NCI-H446 (cell line): Measurements from ENCODE around the gene KLHL40.
A peak's percentile ranks its signal among the peaks of the same experiment; 100 is the strongest.

Experiments used
- DNase-seq, 2 experiments: peaks; one replicate each; lab custom pipeline; 2025; lab: John Stamatoyannopoulos, UW

The KLHL40 gene

DNA sequence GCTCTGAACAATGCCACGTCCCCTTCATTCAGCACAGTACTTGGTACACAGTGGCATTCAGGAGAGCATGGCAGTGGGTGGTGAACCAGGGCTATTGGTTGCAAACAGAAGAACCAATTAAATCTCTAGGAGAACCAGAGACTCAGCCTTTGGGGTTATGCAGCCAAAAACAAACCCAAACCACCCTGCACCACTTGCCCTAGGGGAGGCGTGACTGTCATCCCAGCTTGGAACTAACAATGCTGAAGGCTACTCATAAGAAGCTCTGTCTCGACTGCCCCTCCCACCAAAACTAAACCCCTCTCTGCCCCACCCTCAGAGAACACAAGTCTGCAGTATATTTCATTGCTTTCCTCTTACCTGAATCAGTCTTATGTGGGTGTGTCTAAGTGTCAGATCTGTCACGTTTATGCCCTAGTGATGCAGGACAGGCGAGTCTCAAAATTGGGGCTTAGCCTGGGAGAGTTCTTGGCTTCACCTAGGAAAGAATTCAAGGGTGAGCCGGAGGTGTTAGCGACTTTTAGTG lies 15.2 kb upstream of the KLHL40 start:
- no peak for DNase-seq

DNA sequence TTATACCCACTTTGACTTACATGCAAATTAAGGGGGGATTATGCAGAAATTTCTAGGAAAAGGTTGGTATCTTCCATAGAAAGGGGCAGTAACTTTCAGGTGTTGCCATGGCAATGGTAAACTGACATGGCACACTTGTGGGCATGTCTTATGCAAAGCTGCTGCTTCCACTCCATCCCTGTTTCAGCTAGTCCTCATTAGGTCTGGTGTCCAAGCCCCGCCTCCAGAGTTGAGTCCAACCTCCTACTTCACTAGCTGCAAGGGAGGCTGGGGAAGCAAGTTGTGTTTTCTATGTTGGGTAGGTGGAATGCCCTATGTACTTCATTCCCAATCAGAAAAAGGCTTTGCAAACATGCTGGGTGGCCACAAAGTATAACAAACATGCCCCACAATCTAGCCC lies 14.7 kb upstream of the KLHL40 start:
- no peak for DNase-seq

DNA sequence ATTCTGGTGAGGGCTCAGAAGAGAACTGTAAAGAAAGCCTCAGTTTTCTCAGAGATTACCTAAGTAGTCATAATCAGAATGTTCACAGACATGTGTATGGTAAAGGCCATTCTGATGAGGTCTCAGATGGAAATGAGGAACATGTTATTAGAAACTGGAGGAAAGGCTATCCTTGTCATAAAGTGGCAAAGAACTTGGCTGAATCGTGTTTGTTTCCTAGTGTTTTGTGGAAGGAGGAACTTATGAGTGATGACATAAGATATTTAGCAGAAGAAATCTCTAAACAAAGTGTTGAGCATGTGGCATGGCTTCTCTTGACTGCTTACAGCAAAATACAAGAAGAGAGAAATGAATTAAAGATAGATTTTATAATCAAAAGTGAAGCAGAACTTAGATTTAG lies 12.8 kb upstream of the KLHL40 start:
- no peak for DNase-seq

DNA sequence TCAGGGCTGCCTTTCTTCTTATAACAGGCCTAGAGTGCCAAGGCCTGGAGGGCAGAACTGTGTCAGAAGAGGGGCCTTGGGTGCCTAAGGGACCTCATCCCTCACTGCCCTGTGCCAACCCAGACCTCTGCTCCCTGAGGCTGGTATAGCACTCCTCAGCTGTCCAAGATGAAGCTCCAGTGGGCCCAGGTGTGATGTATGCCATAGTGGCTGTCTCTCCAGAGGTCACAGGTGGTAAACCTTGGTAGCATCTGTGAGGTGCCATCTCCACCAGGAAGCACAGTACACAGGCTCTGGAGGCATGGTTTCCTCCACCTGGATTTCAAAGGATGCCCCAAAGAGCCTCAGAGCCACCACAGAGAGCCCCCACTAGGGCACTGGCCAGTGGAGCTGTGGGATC lies 12.3 kb upstream of the KLHL40 start:
- no peak for DNase-seq

DNA sequence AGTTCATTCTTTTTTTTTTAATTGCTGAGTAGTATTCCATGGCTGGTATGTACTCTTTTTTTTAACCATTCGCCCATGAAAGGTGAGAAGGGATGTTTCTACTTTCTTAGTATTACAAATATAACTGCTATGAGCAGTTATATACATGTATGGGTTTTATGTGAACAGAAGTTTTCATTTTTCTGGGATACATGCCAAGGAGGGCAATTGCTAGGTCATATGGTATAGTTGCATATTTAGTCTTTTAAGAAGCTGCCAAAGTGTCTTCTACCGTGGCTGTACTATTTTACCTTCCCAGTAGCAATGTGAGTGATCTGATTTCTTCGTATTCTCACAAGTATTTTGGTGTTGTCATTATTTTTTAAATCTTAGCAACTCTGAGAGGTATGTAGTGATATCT lies 11.2 kb upstream of the KLHL40 start:
- peak; percentile 33 to 65 for DNase-seq

DNA sequence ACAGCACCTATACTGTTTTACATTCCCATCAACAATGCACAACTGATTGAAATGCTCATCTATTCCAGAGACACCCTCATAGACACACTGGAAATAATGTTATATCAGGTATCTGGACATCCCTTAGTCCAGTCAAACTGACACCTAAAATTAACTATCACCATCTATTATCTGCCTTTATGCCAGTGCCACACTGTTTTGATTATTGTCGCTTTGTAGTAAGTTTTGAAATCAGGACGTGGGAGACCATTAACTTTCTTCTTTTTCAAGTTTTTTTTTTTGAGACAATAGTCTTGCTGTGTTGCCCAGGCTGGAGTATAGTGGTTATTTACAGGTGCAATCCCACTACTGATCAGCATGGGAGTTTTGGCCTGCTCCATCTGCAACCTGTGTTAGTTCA lies 9.4 kb upstream of the KLHL40 start:
- DNase-seq = no peak

DNA sequence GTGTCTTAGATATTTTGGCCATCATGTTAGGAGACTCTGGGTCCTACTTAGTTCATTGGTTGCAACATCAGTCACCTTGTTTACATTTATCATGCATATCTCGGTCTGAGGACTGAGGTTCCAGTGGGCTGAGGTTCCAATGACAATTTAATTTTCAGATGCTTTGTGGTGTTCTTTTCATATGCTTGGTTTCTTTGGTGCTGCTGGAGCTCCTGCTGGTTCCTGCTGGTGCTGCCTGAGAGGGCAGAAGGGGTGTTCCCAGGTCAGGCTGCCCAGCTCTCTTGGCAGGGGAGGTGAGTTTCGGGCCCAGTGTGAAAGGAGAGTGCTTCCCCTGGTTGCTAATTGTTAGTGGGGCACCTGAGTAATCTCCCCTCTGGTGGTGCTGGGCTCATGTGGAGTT lies 6.9 kb upstream of the KLHL40 start:
- DNase-seq = no peak

DNA sequence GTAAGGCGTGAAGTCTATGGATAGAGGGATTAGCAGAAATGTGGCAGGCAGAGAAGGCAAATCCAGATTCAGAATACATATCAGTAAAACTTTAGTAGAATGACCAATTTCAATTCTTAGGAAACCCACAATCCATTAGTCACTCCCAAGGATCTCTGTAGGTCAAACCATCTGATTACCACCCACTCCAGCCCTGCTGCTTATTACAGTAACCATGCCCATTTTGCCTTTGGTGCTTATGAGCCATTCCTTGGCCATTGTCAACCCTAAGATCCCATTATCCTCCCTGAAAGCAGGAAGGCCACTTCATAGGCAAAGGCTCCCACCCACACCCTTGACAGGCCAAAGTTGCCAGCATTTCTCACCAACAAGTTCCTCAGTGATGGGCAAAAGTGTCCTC lies 5.1 kb upstream of the KLHL40 start:
- DNase-seq = no peak

DNA sequence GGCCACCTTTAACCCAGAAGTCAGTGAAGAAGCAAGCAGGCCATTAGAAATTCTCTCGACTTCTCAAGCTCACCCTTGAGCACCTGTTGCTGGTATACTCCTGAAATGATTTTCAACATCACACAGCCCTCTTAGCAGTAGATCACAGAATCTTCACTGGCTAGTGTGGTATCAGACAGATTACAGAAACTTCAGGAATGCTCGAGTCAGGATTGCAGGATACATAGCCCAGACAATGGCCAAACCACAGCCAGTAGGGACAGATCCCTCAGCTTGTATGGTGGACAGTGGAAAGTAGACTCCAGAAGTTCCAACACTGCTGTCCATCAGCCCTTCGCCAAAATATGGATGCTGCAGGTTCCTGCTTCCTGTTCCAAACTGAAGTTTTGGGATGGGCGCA lies 4.5 kb upstream of the KLHL40 start:
- DNase-seq = no peak

DNA sequence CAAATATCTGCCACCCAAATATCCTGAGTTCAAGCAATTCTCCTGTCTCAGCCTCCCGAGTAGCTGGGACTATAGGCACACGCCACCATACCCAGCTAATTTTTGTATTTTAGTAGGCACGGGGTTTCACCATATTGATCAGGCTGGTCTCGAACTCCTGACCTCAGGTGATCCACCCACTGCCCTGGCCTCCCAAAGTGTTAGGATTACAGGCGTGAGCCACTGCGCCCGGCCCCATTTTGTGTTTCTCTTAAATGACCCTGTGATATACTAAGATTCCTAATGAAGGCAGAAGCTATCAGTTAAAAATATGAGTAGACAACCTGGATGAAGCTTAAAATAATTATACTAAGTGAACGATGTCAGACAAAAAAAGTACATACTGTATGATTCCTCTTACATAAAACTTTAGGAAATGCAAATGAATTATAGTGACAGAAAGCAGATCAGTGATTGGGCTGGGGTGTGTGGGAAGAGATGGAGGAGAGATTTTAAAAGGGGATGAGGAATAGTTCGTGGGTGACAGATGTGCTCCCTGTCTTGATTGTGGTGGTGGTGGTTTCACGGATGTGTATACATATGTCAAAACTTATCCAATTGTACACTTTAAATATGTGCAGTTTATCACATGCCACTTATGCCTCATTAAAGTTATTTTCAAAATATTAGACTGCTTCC lies 3.8 kb upstream of the KLHL40 start:
- no peak for DNase-seq

DNA sequence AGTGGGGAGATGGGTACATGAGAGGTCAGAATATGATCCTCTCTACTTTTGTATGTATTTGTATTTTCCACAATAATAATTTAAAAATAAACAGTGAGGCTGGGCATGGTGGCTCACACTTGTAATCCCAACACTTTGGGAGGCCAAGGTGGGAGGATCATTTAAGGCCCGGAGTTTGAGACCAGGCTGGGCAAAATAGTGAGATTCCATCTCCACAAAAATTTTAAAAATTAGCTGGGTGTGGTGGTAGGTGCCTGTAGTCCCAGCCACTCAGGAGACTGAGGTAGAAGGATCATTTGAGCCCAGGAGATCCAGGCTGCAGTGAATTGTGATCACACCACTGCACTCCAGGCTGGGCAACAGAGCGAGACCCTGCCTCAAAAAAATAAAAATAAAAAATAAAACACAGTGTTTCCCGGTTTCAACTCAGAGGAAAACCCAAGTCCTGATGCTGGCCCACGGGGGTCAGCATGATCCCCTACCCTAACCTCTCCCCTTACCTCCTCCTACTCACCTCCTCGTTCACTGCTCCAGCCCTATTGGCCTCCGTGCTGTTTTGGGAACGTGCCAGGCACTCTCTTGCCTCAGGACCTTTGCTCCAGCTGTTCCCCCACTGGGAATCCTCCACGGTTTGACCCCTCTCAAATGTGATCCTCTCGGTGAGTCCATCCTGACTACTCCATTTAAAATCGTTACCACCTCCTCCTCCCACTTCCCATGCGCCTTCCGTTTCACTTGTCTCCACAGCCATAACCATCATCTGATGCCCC lies 2.9 kb upstream of the KLHL40 start:
- DNase-seq = no peak

DNA sequence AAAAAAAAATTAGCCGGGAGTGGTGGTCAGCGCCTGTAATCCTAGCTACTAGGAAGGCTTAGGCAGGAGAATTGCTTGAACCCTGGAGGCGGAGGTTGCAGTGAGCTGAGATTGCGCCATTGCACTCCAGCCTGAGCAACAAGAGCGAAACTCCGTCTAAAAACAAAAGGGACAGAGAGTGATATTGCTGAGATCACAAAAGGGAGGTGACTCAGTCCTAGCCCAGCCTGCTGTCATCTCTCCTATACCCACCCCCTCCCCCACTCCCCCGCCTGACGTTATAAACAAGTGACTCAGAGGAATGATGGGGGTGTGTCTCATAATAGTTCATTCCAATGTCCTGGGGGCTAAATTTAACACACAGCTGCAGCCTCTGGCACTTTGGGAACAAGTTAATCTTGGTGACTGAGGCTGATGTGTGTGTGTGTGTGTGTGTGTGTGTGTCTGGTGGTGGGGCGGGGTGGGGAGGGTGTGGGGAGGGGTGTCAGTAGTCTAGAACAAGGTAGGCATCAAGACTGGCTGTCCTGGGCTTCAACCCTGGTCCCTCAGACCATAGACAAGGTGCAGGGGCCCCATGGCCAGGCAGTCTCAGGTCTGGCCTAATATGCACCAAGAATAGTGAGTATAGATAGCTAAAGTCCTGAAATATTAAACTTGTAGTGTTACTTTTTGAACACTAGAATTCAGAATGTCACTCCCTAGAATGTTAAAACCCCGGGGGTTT lies 1.3 kb upstream of the KLHL40 start:
- no peak for DNase-seq

DNA sequence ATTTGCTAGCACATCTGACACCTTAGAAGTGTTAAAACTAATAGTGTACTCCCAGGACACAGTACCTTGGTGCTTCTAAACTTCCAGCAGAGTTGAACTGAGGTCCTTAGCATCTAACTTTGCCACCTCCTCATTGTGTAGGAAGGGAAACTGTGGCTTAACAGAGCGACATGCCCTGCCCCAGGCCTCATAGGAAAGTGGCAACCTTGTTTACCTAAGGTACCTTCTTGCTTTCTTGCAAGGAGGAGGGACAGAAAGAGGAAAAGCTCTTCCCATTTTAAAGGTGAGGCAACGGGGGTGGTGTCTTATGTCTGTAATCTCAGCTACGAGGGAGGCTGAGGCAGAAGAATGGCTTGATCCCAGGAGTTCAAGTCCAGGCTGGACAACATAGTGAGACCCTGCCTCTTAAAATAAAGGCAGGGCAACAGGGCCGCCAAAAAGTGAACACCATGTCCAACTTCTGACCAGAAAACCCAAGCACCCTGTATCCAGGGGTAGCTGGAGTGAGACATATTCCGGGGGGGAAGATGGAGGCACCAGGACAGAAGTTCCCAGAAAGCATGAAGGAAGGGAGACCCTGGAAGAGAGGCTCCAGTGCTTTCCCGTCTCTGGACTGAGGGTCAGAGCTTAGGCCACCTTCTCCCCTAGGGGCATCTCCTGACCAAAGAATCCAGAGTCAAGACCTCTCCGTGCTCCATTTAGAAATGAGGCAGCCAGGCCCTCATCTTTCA lies 540 bp upstream of the KLHL40 start:
- DNase-seq = no peak

DNA sequence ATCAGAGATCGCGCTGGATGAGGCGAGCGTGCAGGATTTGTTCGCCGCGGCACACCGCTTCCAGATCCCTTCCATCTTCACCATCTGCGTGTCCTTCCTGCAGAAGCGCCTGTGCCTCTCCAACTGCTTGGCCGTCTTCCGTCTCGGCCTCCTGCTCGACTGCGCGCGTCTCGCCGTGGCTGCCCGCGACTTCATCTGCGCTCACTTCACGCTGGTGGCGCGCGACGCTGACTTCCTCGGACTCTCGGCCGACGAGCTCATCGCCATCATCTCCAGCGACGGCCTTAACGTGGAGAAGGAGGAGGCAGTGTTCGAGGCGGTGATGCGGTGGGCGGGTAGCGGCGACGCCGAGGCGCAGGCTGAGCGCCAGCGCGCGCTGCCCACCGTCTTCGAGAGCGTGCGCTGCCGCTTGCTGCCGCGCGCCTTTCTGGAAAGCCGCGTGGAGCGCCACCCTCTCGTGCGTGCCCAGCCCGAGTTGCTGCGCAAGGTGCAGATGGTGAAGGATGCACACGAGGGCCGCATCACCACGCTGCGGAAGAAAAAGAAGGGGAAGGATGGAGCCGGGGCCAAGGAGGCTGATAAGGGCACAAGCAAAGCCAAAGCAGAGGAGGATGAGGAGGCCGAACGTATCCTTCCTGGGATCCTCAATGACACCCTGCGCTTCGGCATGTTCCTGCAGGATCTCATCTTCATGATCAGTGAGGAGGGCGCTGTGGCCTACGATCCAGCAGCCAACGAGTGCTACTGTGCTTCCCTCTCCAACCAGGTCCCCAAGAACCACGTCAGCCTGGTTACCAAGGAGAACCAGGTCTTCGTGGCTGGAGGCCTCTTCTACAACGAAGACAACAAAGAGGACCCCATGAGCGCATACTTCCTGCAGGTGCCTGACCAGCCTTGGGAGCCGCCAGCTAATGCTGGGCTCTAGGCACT lies 819 bp downstream of the KLHL40 start:
- DNase-seq = no peak

DNA sequence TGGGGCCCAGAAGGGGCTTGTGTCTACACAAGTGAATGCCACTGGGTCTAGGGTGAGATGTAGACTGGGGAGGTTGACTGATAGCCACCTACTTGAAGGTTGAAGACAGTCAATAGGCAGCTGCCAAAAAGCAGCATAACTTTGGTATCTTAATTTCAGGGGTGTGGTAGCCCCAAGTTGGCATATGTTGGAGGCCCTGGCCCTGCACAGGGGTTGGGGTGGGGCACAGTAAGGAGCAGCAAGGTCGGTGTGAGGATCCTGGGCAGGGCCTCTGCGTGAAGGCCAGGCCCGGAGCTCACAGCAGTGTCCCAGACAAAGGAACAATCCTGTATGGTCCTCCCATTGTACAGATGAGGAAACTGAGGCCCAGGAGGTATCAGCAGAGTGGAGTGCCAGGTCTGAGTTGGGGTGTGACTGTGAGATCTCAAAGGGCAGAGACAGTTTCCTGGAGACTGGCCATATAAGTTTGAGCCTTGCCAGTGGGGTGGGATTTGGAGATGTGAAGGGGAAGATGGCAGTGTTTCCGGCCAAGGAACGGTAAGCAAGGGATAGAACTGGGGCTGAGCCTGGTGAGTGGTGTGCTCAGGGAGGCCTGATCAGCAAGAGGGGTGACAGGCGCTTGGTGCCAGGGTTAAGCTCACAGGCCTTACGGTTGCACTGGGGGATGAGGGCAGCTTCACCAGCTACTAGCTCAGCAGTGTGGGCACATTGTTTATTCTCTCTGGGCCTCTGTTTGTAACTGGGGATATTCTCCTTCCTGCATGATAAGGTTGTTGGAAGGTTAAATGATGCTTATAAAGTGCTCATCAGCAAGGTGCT lies 1.7 kb downstream of the KLHL40 start:
- no peak for DNase-seq

DNA sequence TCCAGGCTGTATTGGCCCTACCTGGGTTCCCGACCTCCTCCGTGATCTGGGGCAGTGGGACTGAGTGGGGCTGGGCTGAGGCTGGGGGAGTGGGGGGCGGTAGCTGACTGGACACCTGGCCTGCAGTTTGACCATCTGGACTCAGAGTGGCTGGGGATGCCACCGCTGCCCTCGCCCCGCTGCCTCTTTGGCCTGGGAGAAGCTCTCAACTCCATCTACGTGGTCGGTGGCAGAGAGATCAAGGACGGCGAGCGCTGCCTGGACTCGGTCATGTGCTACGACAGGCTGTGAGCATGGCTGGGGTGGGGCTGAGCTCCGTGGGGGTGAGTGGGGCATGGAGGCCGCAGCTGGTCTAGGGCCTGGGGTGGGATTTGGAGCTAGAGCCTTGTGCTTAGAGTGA lies 2.7 kb downstream of the KLHL40 start:
- no peak for DNase-seq

DNA sequence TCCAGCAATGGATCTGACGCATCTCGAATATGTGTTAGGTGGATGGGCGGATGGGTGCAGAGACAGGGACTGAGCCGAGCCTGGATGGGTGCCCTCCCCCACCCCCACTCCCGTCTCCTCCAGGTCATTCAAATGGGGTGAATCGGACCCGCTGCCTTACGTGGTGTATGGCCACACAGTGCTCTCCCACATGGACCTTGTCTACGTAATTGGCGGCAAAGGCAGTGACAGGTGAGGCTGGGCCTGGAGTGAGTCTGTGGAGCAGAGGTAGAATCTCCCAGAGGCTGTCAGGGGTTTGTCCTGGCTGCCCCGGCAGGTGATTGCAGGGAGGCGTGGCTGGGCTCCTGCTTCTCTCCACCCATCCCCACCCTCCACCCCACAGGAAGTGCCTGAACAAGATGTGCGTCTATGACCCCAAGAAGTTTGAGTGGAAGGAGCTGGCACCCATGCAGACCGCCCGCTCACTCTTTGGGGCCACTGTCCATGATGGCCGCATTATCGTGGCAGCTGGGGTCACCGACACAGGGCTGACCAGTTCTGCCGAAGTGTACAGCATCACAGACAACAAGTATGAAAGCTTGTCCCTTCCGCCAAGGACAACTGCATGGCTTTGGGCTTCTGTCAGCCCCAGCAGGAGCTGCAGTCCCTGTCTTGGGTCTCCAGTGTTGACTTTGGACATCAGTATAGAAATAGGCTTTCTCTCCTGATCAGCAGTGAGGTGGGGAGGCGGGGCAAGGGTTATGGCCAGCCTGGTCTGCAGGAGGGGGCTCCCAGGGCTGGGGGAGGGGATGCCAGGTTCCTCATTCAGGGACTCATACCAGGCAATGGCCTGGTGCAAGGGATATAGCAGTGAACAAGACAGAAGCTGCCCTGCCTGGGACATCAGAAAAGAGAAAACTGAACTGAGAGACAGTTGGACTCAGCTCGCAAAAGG lies 3.4 kb downstream of the KLHL40 start:
- DNase-seq = no peak

DNA sequence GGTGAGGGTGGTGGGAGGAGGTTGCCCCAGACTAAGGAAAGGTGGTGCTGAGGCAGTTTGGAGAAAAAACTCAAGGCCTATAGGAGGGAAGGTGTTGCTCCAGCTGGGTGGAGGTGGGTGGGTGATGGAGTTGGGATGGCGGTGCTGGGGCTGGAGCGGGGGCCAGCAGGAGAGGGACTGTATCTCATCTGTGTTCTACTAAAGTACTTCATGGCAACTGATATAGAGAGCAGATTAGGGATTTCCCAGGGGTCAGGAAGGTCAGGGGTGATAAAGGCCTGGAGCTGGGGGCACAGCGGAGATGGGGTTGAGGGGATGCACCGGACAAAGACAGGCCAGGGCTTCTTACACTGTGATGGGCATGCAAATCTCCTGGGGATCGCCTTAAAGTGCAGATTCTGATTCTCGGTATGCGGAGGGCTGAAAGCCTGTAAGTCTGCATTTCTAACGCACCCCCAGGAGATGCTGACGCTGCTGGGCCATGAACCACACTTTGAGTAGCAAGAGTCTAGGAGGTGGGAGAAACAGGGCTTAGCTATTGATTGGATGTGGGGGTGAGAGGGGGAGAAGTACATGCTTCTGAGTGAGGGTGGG lies 4.2 kb downstream of the KLHL40 start:
- DNase-seq = no peak

DNA sequence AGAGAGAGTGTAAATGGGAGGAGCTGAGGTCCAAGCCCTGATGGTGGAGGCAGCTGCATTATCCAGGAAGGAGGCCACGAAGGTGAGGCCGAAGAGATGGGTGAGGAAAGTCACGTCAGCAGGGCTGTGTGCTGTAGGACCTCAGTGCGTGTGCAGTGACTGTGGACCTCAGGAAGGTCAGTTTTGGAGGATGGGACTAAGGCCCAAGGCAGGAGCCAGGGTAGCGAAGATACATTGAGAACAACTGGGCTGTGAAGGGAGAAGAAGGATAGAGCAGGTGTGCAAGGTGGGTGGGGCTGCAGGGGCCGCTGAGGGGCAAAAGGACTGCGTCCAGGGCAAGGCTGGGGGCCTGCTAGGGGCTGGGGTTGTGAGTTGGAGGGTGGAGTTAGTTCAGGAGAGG lies 4.9 kb downstream of the KLHL40 start:
- no peak for DNase-seq
